ENCODE results near the gene UBAC1. TPM values are rescaled to one million over a fixed set of nuclear protein-coding genes. Genes with fewer than 3 reads are reported as not detected.

Gene UBAC1
- total and polyA plus RNA-seq, 9 of the 15 experiments (the other 6 are each of a cell fraction or from before 2014, with no cell fraction given), result 94.0 to 399 (median 228) TPM

DNA sequence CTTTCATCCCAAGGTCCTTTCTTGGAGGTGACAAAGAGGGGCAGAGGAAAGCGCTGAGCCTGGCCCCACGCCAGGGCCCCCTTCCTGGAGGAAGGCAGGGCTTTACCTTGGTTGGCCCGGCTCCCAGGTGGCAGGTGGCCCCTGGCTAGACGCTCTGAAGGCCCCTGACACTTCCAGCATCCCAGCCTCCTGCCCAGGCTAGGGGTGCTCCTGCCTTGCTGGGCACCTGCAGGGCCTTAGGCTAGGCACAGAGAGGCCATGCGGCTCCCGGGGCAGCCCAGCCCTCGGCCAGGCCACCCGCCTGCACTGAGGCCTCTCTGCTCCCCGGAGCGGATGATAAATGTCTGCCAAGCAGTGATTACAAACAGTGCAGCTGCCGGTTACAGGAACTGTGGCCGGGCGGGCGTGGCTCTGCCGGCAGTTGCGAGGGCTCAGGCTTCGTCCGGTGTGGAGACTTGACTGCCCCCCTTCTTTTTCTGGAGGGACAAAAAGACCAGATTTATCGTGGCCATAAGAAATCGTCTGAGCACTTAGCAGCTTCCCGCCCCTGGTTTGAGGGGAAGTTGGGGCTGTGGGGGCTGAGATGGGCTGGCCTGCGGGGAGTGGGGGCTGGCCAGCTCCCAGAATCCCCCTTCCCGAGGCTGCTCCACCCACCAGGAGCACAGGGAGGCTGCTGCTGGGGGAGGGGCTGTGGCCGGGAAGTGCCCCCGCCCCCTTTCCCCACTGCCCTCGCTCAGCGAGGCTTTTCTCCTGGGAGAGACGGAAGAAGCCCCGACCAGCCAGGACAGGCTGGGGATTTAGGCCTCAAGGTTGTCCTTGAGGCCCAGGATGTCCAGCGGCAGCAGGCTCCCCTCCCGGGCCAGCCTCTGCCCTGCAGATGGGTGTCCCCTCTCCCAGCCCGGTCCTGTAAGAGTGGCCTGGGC lies 31.6 kb upstream of the UBAC1 start (continued):
- TF ChIP-seq SMAD4 (CRISPR knock-in tag; conservative IDR thresholded peaks at IDR 0.05) (peak; percentile 83), FOSL1 (tag; conservative IDR thresholded peaks at IDR 0.05) (0 out of 2 replicates have a peak, but pooled peaks have one; percentile 19), ZNF655 (CRISPR knock-in tag; IDR thresholded peaks at IDR 0.05) (no peak), TCF3 (CRISPR knock-in tag; IDR thresholded peaks at IDR 0.05) (peak; percentile 90), PHTF2 (CRISPR knock-in tag; IDR thresholded peaks at IDR 0.05) (no peak), MYNN (IDR thresholded peaks at IDR 0.05) (peak; percentile 51; the same call in 1 of the 2 replicates), MYNN (CRISPR knock-in tag; IDR thresholded peaks at IDR 0.05) (no peak), KHSRP (IDR thresholded peaks at IDR 0.05) (no peak), PML (IDR thresholded peaks at IDR 0.05; ENCODE audit: low read length) (peak; percentile 53), LCOR (CRISPR knock-in tag; IDR thresholded peaks at IDR 0.05) (peak; percentile 83; the same call in 1 of the 2 replicates)
- TF ChIP-seq, protein P1, sequence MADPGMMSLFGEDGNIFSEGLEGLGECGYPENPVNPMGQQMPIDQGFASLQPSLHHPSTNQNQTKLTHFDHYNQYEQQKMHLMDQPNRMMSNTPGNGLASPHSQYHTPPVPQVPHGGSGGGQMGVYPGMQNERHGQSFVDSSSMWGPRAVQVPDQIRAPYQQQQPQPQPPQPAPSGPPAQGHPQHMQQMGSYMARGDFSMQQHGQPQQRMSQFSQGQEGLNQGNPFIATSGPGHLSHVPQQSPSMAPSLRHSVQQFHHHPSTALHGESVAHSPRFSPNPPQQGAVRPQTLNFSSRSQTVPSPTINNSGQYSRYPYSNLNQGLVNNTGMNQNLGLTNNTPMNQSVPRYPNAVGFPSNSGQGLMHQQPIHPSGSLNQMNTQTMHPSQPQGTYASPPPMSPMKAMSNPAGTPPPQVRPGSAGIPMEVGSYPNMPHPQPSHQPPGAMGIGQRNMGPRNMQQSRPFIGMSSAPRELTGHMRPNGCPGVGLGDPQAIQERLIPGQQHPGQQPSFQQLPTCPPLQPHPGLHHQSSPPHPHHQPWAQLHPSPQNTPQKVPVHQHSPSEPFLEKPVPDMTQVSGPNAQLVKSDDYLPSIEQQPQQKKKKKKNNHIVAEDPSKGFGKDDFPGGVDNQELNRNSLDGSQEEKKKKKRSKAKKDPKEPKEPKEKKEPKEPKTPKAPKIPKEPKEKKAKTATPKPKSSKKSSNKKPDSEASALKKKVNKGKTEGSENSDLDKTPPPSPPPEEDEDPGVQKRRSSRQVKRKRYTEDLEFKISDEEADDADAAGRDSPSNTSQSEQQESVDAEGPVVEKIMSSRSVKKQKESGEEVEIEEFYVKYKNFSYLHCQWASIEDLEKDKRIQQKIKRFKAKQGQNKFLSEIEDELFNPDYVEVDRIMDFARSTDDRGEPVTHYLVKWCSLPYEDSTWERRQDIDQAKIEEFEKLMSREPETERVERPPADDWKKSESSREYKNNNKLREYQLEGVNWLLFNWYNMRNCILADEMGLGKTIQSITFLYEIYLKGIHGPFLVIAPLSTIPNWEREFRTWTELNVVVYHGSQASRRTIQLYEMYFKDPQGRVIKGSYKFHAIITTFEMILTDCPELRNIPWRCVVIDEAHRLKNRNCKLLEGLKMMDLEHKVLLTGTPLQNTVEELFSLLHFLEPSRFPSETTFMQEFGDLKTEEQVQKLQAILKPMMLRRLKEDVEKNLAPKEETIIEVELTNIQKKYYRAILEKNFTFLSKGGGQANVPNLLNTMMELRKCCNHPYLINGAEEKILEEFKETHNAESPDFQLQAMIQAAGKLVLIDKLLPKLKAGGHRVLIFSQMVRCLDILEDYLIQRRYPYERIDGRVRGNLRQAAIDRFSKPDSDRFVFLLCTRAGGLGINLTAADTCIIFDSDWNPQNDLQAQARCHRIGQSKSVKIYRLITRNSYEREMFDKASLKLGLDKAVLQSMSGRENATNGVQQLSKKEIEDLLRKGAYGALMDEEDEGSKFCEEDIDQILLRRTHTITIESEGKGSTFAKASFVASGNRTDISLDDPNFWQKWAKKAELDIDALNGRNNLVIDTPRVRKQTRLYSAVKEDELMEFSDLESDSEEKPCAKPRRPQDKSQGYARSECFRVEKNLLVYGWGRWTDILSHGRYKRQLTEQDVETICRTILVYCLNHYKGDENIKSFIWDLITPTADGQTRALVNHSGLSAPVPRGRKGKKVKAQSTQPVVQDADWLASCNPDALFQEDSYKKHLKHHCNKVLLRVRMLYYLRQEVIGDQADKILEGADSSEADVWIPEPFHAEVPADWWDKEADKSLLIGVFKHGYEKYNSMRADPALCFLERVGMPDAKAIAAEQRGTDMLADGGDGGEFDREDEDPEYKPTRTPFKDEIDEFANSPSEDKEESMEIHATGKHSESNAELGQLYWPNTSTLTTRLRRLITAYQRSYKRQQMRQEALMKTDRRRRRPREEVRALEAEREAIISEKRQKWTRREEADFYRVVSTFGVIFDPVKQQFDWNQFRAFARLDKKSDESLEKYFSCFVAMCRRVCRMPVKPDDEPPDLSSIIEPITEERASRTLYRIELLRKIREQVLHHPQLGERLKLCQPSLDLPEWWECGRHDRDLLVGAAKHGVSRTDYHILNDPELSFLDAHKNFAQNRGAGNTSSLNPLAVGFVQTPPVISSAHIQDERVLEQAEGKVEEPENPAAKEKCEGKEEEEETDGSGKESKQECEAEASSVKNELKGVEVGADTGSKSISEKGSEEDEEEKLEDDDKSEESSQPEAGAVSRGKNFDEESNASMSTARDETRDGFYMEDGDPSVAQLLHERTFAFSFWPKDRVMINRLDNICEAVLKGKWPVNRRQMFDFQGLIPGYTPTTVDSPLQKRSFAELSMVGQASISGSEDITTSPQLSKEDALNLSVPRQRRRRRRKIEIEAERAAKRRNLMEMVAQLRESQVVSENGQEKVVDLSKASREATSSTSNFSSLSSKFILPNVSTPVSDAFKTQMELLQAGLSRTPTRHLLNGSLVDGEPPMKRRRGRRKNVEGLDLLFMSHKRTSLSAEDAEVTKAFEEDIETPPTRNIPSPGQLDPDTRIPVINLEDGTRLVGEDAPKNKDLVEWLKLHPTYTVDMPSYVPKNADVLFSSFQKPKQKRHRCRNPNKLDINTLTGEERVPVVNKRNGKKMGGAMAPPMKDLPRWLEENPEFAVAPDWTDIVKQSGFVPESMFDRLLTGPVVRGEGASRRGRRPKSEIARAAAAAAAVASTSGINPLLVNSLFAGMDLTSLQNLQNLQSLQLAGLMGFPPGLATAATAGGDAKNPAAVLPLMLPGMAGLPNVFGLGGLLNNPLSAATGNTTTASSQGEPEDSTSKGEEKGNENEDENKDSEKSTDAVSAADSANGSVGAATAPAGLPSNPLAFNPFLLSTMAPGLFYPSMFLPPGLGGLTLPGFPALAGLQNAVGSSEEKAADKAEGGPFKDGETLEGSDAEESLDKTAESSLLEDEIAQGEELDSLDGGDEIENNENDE (IDR thresholded peaks at IDR 0.05; ENCODE audit: low read depth, low read length), result no peak
- TF ChIP-seq, protein P2, sequence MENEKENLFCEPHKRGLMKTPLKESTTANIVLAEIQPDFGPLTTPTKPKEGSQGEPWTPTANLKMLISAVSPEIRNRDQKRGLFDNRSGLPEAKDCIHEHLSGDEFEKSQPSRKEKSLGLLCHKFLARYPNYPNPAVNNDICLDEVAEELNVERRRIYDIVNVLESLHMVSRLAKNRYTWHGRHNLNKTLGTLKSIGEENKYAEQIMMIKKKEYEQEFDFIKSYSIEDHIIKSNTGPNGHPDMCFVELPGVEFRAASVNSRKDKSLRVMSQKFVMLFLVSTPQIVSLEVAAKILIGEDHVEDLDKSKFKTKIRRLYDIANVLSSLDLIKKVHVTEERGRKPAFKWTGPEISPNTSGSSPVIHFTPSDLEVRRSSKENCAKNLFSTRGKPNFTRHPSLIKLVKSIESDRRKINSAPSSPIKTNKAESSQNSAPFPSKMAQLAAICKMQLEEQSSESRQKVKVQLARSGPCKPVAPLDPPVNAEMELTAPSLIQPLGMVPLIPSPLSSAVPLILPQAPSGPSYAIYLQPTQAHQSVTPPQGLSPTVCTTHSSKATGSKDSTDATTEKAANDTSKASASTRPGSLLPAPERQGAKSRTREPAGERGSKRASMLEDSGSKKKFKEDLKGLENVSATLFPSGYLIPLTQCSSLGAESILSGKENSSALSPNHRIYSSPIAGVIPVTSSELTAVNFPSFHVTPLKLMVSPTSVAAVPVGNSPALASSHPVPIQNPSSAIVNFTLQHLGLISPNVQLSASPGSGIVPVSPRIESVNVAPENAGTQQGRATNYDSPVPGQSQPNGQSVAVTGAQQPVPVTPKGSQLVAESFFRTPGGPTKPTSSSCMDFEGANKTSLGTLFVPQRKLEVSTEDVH (IDR thresholded peaks at IDR 0.05; ENCODE audit: low read depth, partially characterized antibody), result peak; percentile 30
